A172 (cell line): ENCODE results near the gene RNF126. TPM values are rescaled to one million over a fixed set of nuclear protein-coding genes. Genes with fewer than 3 reads are reported as not detected.

Source experiments
- DNase-seq: peaks from one replicate; pipeline ENCODE4 v3.0.0-alpha.2; 2015; ENCODE audit warnings: low spot score
- total RNA-seq: library from RNA; depleted of rRNA; stranded (reverse); fragments of >200 nt; shearing (Covaris generic); gene quantifications from 2 replicates; pipeline ENCODE4 v1.2.3, GENCODE V29; 2014

RNF126 gene
- total RNA-seq, 1 experiment from 2014 or later = 62.4 TPM

DNA sequence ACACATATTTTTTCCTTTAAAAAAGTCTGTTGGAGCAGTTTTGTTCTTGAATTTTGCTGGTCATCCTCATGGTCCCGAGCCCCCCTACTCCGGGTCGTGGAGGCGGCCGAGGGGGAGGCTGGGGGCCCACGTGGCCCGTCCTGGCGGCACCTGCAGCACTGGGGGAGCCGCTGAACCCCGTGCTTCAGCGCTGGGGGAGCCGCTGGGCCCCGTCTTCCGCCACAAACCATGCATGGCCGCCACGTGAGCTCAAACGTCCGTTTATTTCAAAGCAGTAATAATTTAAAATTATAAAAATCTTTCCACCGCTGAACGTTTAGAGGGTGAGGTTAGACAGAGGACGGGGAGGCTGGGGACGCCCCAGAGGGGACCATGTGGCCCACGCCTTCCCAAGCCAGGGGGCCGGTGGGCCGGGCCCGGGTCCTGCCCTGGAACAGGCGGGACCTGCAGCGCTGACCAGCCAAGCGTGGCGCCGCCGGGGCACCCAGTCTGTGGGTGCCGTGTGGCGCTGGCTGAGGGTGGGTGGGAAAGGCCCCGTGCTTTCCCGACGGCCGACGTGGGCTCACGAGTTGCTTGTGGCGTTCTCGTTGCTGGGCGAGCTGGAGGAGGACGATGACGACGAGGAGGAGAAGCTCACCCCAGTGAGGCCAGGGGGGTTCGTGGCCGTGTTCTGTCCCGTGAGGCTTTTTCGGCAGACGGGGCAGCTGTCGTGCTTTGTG, 15.3 kb downstream of the RNF126 start:
- DNase-seq = no peak

DNA sequence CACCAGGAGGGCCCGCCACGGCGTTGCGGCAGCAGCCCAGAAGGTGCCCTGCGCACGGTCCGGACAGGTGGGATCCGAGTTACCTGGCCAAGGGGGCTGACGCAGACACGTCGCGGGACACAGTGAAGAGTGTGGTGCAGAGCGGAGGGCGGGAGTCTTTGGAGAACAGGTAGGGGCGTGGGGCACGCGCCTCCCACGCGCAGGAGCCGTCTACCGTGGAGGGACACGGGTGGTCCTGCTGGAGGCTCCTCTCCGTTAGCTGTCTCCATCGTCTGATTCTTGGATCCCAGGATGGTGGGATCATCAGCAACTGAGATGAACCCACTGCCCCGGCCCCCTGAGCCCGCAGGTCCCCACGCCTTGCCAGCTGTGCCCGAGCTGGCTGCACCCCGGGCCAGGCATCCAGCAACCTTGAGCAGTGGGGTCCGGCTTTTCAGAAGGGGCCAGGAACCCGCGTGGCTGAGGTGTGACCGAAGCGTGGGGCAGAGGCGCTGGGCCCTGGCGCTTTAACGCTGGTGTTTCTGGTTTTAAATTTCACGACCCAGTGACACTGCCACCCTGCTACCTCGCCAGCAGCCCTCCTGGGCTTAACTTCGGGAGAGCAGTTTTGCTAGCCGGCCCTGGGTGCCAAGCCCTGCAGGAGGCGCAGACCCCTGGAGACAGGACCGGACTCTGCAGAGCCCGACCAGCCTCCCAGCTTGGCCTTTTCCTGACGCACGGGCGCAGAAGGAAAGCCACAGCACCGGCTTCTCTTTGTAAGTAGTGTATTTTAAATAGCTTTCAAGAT, 16.0 kb downstream of the RNF126 start:
- DNase-seq = no peak

DNA sequence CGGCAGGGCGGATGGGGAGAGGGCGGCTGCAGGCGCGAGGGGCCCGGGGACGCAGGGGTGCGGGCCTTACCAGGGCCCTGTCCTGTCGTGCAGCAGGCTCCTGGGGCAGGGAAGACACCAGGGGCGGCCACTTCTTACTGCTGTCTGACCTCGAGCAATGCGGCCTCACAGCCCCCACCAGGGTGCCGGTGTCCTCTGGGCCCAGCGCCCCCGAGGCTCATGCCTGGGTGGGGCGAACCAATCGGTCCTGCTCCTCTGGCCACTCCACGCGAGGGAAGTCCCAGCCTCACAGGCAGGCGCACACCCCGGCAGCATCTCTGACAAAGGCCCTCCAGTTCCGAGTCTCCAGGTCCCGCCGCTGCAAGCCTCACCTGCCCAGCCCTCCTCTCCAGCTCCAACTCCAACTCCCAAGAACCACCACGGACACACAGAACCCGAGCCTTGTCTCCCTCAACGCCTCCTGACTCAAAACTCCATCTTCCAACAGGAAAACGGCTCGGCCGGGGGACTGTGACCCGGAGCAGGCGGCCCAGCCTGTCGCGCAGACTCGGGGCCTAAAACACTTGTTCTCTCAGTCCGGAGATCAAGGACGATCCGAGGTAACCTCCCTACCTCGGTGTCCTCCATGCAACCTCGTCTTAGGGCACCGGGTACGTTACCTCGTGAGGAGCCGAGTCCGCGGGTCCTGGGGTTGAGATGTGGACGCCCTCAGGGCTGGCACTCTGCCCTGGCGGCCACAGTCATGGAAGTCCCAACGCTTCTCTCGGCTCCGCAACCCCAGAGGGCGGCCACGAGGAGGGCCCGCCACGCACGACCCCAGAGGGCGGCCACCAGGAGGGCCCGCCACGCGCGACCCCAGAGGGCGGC, 16.9 kb downstream of the RNF126 start:
- DNase-seq = no peak

DNA sequence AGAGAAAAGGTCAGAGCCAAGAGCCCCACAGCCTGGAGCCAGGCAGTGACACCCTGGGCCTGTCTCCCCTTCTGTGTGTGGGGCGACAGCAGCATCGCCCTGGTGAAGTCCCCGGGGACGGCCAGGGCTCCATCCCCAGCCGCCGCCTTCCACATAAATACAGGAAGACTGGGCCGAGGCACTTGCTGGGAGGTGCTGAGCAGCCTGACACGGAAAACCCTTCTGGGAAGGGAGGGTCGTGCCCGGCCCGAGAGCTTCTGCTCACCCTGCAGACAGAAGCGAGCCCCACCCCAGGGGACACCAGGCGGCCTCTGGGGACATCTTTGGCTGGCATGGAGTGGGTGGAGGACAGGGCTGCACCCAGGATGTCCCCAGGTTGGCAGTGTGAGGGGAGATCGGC, 18.2 kb downstream of the RNF126 start:
- DNase-seq = no peak

DNA sequence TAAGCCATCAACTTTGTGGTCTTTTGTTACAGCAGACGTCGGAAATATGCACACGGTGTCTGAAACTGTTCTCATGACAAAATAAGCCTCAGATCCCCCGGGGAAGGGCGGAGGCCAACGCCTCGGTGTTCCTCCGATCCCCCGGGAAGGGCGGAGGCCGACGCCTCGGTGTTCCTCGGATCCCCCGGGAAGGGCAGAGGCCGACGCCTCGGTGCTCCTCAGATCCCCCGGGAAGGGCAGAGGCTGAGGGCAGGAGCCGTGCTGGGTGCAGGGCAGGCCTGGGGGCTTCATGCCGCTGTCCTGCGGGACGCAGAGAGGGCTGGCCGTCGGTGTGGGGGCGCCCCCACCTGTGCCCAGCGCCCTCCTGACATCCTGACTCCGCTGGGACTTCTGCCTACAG, 18.7 kb downstream of the RNF126 start:
- DNase-seq = no peak

DNA sequence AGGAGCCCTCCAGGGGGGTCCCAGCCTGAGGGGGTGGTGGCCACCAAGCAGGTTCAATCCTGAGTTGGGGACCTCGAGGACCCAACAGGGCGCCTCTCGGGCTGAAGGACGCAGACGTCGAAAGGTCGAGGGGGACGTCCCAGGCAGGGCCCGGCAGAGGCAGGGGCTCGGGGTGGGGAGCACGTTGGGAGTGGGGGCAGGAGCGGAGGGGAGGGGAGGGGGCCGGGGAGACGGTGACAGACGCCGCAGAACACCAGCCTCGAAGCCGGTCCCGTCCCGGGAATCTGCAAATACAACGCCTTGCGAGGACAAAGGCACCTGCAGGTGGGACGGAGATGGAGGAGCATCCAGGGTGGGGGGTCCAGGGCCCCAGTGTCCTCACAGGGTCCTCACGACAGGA, 19.3 kb downstream of the RNF126 start:
- no peak for DNase-seq

DNA sequence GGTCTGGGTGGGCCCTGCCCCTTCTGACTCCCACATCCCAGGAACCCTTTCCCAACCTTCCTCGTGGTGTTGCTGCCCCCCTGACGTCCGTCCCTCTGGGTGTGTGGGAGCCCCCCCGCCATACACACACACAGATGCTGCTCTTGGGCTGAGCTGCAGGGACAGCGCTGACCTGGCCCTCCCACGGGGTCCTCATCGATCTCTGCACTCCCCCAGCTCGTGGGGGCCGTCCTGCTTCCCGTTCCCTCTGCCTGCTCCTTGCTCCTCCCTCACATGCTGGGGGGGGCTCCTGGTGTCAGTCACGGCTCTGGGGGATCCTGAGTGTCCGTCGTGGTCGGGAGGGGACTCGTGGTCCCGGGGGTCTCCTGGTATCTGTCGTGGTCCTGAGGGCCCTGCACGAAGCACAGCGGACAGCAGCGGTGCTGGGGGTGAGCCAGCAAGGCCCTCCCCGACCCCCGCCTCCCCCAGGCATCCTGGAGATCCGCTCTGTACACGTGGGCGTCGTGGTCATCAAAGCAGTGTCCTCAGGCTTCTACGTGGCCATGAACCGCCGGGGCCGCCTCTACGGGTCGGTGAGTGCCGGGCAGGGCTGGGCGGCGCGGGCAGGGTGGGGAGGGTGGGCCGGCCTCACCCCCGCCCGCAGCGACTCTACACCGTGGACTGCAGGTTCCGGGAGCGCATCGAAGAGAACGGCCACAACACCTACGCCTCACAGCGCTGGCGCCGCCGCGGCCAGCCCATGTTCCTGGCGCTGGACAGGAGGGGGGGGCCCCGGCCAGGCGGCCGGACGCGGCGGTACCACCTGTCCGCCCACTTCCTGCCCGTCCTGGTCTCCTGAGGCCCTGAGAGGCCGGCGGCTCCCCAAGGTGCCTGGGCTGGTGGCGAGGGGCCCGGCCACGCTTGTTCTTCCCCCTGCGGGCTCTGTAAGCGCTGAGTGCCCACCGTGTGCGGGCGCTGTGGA, 20.0 kb downstream of the RNF126 start:
- DNase-seq = no peak

DNA sequence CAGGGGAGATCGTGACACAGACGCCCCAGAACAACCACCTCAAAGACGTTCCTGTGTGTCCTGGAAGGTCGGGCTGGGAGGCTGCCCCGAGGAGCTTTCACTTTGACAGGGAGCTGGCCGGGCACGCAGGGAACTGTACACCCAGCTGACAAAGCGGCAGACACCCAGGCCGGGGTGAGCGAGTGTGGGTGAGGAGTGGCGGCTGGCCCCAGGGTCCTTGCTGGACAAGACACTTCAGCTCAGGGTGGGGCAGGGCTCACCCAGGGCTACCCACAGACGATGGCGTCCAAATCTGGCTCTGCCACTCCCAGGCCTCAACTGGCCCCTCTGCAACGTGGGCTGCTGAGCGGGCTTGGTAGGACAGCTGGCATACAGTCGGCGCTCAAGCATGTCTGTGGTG, 21.3 kb downstream of the RNF126 start:
- no peak for DNase-seq

DNA sequence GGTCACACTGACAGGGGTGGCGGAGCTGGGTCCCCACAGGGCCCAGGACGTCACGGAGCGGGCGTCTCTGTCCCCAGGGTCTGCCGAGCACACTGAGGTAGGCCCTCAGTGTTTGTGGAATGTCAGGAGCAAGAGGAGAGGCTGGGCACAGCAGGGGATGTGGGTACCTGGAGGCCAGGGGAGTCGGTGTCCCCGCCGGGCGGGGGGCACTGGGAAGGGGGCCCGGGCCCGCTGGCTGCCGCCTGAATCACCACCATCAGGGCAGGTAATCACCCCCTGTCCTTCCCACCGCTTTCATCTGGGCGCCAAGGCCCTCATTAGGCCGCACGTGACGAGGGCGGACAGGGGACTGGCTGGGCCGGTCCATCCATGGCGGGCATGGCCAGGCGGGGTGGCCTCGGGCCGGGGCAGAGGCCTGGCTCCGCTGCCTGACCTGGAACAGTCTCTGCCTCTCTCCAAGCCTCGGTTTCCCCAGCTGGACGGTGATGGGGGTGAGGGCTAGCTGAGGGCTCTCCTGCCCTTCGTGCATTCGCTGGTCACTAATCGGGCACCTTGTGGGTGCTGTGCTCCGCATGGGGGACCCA, 22.3 kb downstream of the RNF126 start:
- DNase-seq = no peak

DNA sequence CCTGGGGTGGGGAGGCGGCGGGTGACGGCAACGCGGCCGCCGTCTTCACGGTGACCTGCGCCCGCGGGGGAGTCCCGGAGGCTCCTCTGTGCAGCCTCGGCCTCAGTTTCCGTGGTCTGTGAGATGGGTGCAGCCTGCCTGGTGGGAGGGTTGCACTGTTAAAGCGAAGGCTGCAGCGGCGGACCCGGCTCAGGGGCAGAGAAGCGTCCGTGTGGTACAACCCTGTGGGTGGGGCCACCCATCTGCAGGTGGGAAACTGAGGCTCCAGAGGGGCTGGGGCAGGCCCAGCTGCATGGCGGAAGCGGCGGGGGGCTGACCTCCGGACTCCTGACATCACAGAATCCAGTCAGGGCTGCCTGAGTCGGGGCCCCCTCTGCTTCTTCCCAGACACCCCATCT, 22.9 kb downstream of the RNF126 start:
- DNase-seq = no peak

DNA sequence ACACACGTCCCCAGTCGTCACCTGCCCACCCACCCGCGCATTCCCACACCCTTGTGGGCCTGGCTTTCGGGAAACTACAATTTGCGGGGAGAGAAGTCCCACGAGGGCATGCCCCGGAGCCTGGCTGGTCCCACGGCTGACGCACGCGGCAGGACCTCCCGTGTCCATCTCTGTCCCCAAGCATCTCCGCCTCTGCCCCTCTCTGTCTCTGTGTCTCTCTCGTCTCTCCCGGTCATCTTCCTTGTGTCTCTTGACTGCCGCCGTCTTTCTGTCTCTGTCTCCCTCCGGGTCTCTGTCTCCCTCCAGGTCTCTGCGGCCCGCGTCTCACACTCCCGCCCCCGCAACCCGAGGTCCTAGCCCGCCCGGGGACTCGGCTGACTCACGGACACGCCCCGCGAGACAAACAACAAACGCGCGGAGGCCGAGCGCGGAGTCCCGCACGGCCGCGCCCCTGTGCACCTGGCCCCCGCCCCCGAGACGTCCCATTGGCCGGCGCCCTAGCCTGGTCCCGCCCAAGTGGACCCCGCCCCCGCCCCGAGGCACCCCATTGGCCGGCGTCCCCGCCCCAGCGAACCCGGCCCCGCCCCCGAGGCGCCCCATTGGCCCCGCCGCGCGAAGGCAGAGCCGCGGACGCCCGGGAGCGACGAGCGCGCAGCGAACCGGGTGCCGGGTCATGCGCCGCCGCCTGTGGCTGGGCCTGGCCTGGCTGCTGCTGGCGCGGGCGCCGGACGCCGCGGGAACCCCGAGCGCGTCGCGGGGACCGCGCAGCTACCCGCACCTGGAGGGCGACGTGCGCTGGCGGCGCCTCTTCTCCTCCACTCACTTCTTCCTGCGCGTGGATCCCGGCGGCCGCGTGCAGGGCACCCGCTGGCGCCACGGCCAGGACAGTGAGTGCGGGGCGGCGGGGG, 23.5 kb downstream of the RNF126 start, which contains the start of gene FGF22:
Gene FGF22, plus strand, starts transcription at position 627 of the 908 bp plus-strand sequence. Its CDS starts 47 bp downstream, at position 674.
- peak; percentile 62 for DNase-seq

DNA sequence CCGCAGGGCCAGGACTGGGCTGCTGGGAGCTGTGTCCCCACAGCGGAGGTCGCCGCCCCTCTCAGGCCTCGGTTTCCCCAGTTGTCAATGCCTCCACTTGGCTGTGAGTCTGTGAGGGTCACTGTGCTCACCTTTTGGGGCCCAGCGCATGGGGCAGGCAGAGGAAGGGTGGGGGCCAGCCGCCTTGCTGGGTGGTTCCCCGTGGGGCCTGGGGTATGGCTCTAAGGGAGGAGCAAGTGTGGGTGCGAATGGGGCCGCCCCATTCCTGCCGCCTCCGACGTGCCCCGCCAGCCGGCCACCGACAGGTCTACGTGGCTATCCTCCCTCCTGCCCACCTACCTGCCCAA, 24.1 kb downstream of the RNF126 start:
- DNase-seq = no peak

DNA sequence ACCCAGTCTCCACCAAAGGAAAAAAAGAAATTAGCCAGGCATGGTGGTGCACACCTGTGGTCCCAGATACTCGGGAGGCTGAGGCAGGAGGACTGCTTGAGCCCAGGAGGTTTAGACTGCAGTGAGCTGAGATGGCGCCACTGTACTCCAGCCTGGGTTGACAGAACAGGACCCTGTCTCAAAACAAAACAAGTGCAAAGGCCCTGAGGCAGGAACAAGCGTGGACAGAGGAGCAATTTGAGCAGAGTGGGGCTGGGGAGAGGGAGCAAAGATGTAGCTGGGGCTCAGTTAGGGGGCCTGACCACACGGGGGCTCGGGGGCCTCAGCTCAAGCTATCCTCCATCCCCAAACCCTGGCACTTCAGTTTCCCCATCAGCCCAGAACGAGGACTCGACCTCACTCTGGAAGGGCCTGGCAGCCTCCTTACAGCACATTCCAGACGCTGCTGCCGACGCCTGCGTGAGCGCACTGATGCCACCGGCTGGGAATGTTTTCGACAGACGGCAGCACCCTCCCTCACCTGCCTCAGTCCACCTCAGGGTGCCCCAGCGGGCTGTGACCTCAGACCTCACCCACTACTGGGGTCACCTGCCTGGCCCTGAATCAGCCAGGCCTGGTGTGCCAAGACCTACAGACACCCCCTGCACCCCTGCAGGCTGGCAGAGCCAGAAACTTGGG, 27.9 kb downstream of the RNF126 start:
- no peak for DNase-seq

DNA sequence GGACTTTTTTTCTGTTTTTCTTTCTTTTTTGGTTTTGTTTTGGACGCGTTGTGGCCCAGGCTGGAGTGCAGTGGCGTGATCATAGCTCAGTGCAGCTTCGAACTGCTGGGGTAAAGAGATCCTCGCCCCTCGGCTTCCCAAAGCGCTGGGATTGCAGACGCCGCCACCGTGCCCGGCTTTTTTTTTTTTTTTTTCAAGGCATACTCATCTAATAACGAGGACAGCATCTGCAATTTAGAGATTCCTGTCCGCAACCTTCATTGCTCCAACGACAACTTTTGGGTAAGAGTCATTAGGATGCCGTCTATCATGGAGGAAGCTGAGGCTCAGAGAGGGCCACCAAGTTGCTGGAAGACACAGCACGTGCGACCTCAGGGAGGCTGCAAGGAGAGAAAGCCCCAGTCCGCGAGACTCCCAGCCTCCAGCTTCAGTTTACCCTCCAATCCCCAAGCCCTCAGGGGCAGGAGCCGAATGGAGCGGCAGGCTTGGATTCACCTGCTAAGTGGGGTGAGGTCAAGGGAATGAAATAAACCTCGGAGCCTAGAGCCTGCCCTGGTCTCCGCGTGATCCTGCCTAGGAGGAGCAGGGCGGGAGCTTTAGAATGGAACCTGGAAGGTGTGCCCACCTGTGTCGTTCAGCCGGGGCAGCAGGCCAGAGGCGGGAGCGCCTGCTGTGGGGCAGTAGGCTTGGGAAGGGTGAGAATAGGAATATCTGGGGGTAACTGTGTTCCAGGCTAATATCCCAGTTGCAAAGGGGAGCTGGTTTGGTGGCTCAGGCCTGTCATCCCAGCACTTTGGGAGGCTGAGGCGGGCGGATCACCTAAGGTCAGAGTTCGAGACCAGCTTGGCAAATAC, 29.0 kb downstream of the RNF126 start:
- no peak for DNase-seq

DNA sequence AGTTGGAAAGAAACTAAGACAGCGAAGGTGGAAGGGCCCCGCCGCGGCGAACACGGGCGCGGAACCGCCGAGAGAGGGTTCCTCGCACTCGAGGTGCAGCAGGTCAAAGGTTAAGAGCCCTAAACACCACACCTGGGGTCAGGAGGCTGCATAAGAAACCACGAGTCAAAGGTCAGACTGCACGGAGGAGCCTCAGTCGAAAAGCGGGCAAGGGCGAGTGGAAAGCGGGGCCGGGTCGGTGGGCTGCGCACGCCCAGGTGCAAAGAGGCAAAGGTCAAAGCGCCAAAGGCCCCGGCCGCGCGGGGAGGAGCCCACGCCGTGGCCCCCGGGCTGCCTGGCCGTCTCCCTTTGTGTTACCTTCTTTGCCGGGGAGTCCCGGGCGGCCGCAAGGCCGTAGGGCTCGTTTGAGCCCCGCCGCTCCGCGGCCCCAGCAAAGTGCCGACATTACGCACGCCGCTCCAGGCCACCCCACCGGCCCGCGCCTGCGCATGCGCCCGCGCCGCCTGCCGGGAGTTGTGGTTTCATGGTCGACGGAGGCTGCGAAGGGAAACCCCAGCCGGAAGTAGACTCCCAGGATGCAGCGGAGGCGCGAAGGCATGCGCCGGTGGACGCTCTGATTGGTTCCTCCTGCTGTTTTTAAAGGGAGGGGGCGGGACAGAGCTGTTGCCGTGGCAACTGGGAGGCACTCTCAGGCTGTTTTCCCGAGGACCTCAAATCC, 29.8 kb downstream of the RNF126 start, which contains the start of gene POLRMT:
Gene POLRMT, minus strand, starts transcription at position 470 of the 718 bp plus-strand sequence. Its CDS starts 25 bp downstream, at position 445.
- peak; percentile 97 for DNase-seq

DNA sequence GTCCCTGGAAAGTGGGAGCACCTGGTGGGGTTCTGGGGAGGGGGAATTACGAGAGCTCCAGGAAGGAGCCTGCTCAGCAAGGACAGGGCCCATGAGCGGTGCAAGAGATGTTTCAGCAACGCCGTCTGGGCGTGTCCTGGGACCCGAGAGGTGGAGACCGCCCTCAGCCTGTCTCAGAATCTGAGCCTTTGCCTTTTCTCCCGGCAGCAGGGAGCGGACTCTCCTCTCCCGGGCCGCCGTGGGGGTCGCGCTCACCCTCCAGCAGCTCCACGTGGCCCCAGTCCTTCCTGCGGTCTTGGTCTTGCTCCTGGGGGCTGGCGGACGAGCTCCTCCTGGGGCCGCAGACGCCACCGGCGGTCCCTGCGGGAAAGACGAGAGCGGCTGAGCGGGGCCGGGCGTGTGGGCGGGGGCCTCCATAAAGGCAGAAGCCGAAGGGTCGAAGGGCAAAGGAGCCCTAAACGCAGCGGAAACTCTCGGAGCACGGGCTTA, 30.4 kb downstream of the RNF126 start:
- no peak for DNase-seq
